OCI-LY1 (cell line): Measurements from ENCODE around the gene EEPD1.

Experiments used
- CTCF ChIP-seq: fragments of 200-600 bp; sonication (generic), shearing (Covaris generic); IDR thresholded peaks from 2 replicates; pipeline ENCODE4 v1.5.1; 2017; ENCODE audit warnings: mild to moderate bottlenecking, antibody characterized with exemption, low read length, moderate library complexity, mixed read lengths
- EZH2 ChIP-seq: fragments of 200-600 bp; sonication (generic), shearing (Covaris generic); IDR thresholded peaks from 2 replicates; pipeline ENCODE4 v1.8.0; 2017; ENCODE audit warnings: borderline replicate concordance, mixed run types, mild to moderate bottlenecking, antibody characterized with exemption, low read length, moderate library complexity, mixed read lengths

DNA sequence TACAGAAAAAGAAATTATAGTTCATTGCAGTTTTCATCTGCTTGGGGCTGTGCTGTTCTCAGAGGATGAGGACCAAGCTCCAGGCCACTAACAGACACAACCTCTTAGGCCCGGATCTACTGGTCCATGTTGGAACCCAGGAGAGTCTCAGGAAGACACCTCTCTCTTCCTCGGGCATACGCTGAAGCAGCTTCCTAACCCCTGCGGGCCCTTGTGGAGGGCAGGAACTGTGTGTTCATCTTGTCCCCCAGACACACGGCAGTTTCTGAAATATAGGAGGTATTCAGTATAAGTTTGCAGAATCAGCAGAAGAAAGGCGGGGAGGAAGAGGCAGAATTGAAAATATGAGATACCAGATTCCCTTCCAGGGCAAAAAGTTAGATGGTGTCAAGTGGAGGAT is 78.4 kb downstream of the EEPD1 start:
- no peak for TF ChIP-seq CTCF
- TF ChIP-seq EZH2, result no peak
